Left hindlimb (tissue), 1 donor: ENCODE measurements around the gene ATXN10.
A peak's percentile ranks its signal among the peaks of the same experiment; 100 is the strongest.
"Not testable (repeated sequence)": the region's sequence is repeated elsewhere in the genome, so short reads cannot be mapped to it uniquely, and the experiment has no call there.

Experiments
- DNase-seq: peaks from one replicate; pipeline ENCODE4 v3.0.0-alpha.2; 2018

Gene ATXN10

DNA sequence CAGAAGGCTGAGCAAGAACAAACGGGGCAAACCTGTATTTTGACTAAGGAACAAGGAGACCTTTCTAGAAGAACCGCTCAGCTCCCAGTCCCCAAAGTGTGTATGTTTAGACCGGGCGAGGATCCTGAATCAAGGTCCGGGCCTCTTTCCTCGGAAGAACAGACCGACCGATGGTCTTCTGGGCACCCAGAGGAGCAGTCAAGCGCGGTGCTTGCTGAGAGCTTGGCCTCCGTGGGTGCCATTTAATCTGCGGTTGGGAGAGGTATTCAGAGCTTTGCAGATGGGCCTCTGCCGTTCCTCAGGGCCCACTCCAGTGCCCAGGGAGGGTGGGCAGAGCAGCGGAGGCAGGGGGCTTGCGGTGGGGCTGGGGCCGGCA lies 26.5 kb upstream of the ATXN10 start:
- DNase-seq, result no peak

DNA sequence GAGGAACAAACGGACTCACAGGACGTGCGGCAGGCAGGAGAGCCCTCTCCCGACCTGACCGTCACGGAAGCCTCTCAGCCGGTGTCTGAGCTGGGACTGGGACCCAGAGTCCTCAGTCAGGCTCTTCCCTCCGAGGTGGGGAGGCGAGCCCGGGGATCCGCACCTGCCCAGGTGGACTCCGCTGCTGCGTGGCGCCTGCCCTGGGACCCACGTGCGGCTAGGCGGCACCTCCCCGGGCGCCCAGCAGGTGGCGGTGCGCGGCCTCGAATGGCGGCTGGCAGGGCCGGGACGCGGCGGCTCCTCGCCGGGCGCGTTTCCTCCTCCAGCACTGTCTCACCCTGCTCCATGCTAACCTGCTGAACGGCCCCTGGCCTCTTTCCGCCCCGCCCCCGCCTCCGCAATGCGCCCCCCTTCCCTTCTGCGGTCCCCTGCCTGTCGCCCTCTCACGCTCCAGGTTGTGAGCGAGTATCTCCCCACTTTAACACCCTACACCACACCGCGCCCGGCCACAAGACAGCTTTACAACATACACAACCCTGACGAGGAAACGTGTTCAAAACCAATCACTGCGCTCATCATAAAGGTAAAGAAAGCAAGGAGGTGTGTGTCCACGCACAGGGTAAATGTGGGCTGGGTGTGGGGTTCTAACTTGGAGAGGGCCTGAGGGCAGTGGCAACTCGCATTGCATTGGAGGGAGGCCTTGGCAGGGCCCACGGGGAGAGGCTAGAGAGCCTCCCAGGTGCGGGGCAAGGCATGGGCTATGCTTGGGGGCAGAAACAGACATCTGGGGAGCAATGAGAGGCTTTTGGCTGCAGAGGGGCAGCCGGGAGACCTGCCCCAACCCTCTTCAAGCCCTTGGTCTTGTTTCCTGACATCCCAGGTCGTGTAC lies 25.9 kb upstream of the ATXN10 start:
- DNase-seq, result peak; percentile 64

DNA sequence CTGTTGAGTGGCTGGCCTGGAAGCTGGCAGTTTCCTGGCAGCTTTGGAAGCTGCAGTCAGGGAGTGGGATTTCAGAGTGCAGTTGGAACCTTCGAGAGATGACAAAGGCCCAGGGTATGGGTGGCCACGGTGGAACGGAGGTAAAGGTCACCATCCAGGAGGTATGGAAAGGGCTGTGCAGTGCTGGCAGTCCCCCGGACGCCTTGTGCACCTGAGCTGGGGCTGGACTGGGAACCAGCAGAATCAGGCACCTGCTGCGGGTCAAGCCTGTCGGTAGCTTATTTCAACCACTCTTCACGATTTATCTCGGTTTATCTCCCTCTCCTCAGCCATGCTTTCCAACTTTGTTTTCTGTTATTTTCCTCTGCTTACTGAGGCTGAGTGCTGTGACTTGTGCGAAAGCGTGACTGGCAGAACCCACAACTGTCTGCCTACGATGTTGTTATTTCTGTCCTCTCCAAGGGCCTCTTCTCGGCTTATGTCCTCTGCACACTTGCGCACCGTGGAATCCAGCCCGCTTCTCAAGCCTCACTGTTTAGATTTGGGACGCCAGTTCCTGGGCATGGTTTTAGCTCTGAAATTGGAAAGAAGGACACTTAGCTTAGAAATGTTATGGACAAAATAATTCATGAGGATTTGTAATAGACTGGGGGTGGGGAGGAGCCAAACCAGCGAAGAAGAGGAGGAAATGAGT lies 24.0 kb upstream of the ATXN10 start:
- no peak for DNase-seq

DNA sequence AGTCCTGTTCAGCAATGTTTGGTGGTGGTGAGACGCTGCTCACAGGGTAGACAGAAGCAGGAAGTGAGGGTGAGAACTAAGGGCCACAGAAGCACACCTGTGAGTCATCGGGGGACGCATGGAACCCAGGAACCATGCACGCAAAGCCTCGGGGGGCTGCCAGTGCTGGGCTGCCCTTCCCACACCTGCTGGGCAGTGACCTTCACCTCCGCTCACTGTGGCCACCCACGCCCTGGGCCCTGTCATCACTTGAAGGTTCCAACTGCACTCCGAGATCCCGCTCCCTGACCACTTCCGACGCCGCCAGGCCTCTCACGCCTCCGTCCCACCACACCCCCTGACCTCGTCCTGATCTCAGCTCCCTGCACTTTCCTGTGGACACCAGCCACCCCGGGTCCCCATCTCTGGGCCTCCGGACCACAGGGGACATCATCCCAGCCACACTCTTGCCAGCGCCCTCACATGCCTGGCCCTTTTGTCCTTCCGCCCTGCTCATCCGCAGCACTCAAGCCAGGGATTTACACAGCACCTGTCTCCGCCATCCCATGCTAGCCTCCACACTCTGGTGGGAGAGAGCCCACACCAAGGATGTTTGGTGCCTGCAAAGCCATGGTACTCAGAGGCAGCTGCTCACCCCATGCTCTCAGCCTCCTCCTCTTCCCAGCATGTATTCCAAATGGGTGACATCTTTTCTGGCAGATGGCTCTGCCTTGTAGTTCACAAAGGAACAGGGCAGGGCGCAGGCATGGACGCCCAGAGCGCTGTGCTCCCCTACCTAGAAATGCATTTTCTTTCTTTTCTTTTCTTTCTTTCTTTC lies 23.1 kb upstream of the ATXN10 start:
- no peak for DNase-seq

DNA sequence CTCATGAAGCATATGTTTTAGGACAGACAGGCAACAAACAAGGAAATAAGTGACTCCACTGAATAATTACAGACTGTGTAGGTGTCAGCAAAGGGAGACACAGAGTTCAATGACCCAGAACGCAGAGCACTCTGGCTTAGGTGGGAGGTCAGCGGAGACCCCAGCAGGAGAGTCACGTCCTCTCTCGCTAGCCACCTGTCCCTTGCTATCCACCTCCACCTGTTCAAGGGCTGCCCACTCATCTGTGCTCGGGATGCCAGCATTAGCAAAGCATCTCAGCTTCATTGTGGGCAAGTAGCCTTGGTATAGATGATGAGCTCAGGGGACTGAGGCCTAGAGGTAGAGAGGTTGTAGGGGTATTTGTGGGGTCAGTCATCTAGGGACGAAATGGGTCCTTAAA lies 21.8 kb upstream of the ATXN10 start:
- DNase-seq, result no peak

DNA sequence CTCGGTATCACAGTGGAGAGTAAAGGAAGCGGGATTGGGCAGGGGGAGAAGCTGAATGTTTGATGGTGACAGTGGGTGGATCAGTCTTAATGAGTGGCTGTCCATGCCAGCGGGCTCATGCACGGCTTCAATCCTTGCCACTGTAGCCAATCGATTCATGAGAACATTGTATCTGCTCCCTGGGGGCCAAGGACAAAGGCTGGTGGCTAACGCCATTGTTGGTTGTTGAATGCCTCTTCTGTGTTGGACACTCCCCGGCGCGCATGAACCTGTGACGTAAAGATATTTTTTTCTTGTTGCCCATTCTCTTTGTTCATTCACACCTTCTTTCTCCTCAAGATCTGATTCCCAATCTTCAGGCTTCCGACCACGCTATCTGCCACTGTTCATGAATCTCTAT lies 20.9 kb upstream of the ATXN10 start:
- no peak for DNase-seq

DNA sequence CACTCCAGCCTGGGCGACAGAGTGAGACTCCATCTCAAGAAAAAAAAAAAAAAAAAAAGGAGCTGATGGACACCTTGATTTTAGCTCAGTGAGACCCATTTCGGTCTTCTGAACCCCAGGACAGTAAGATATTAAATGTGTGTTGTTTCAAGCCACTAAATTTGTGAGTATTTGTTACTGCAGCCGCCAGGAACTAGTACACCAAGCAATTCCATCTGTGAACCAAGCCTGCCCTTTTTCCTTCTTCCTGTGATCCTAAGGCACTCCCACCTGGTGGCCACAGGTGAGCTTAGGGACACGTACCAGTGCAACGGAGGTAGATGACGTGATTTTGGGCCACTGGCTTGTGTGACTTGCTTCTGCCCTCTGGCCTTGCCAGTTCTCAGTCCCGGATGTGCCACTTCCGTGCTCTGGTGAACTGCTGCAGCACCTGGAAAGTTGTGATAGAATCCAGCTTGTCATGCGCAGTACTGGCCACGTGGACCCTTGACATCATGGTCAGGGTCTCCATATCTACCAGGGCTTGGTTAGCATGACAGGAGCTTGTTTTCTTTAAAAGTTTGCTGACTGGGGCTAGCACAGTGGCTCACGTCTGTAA lies 19.6 kb upstream of the ATXN10 start:
- no peak for DNase-seq

DNA sequence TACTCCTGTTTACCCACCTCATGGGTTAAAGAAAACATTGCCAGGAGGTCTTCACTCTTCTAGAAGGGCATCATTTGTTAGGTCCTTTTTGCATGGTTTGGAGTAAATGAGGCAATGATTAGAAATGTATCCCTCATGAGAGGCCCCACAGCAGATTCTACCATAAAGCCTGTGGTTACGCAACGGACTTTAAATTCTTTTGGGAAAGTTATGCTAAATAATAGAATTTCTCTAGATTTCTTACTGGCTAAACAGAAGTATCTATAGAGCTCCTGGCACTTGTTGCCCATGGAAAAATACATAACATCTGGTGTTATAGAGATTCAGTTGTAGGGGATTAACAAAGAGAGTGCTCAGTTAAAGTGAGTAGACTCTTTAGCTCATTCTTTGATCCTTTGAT lies 15.1 kb upstream of the ATXN10 start:
- no peak for DNase-seq

DNA sequence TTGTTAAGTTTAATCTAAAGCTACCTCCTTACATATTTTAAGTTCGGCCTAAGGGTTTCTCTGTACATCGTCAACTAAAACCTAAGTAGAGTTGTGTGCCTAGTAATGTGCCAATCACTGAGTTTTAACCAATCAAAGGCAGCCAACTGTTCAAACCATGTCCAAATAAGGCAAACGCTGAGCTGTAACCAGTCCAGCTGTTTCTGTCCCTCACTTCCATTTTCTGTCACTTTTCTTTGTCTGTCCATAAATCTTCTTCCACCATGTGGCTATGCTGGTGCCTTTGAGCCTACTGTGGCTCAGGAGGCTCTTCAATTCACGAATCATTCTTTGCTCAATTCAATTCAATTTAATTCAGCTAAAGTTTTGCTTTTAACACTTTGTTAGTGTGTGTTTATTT lies 13.9 kb upstream of the ATXN10 start:
- DNase-seq, result no peak

DNA sequence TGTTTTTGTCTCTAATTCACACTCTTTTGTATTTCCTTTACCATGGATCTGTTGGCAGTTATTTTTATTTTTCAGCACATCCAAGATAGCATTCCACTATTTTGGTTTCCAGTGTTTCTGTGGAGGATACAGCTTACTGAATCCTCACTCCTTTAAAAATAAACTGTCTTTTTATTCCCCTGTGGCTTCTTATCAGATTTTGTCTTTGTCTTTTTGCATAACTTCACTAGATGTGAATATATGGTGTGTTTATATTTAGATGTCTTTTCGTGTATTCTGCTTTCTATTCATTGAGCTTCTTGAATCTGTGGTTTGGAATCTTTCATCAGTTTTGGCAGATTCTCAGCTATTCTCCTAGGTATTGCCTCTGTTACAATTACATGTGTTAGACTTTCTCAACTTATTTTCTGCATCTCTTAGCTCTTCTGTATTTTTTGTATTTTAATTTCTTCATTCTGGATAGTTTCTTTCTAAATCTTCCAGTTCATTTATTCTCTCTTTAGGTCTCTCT lies 7.4 kb upstream of the ATXN10 start:
- DNase-seq, result no peak

DNA sequence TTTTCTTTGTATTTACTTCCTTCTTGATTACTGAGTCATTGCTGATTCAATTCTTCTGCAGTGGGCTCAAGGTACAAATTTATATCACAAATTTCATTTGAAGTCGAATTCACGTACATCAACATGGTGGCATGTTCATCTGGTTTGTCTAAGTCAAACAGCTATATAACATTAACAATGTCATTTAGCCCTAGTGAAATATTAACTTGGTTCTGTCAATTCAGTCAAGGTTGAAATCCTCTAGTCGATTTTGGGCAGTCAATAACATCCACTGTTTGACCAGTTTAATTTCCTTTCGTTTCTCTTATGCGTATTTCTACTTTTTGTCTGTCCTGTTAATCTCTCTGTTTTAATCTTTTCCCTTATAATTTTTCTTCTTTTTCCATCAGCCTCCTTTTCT lies 4.1 kb upstream of the ATXN10 start:
- DNase-seq, result no peak

DNA sequence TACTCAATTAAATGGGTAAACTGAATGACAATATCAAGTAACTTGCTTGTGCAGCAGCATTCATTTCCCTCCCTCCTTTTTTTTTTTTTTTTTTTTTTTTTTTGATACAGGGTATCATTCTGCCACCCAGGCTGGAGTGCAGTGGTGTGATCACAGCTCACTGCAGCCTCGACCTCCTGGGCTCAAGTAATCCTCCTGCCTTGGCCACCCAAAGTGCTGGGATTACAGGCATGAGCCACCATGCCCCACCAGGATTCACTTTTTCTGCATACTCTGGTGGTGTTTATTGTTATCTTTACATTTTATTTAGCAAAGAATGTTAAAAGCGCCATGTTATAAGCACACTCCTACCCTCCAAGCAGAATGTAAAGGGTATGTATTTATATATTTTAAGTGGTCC lies 1.3 kb upstream of the ATXN10 start:
- DNase-seq, result not testable (repeated sequence)

DNA sequence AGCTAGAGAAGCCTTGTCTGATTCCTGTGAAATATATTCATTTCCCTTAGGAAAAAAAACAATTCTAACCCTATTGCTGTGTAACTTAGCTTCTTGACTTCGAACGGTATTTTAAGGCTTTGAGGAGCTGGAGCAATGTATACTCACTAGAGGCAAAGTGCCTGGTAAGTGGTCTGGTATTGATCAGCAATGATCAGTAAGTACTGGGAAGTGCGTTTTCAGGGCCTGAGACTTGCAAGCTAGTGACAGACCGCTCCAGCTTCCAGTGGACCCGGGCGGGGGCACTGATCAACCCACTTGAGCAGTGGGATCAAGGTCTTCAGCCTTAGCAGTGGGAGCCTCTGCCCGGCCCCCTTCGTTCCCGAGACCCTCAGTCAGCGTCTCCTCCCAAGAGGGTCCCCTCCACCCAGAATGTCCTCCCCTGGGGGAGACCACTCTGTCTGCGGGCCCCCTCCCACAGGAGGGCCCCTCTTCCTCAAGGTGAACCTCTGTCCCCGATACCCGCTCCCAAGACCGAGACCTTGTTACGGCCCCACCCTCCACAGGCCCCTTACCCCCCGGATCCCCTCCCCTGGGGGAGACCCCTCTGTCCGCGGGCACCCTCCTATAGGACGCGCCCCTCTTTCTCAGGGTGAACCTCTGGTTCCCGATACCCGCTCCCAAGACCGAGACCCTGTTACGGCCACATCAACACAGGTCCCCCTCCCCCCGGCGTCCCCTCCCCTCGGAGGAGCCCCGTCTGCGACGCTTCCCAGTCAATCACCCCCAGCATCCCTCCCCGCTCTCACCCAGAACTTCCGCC lies 452 bp upstream of the ATXN10 start:
- DNase-seq, result no peak

DNA sequence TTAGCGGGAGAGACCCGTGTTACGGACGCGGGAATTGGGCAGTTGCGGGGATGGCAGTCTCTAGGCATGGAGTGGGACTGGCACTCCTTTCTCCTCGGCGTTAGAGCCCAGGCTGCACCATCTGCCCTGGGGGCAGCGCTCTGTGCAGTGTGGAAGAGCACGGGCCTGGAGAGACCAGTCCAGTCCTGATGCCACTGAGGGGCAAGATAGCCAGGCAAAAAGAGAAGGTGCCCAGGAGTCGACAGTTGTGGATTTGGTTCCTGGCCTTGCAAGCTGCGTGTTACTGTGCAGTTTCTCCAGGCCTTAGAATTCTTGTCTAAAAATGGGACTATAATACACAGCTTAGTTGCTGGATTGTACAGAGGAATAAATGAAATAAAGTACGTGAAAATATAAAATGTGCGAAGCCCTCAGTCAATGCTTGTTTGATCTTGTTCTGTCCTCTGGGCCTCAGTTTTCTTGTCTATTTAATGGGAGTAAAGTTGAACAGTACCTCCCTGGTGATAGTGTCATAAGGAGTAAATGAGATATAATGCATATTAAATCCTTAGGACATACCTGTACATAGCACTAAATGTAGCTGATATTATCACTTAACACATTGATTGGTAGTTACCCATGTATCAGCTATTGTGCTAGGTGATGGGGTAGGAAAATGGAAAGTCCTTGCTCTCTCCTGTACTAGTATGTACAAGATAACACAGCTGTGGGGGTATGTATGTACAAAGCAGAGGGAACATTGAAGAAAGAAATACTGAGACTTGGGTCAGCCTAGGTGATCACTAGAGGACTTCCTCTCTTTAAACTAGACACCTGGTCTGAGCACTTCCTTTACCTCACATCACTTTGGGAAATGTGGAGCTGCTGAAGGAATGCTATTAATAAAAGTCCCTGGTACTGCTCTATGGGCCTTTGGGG lies 1.2 kb downstream of the ATXN10 start:
- DNase-seq, result no peak

DNA sequence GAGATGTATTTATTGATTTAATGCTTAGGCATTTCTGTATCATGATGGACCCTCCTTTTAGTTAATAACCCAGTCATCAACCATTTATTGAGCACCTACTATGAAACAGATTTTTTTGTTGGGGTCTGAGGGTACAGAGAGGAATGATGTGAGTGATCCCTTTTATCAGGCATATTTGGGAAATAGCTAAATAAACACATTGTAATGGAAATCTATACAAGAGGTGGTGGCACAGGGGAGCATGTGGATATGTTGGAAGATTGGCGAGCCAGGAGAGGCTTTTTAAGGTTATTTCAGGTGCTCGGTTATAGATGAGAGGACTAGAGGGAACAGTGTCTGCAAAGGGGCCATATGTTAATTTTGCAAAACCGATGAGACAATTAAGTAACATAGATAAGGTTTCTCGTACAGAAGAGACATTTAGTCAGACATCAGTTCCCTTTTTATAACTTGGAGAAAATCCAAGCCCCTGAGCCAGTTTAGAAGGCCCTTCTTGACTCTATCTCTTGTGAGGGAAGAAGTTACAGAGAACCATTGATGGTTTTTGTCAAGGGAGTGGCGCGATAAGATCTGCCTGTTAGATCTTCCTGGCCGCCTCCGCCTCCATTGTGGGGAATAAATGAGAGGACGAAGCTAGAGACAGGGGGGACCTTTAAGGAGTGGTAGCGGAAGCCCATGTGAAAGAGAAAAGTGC lies 2.0 kb downstream of the ATXN10 start:
- no peak for DNase-seq

DNA sequence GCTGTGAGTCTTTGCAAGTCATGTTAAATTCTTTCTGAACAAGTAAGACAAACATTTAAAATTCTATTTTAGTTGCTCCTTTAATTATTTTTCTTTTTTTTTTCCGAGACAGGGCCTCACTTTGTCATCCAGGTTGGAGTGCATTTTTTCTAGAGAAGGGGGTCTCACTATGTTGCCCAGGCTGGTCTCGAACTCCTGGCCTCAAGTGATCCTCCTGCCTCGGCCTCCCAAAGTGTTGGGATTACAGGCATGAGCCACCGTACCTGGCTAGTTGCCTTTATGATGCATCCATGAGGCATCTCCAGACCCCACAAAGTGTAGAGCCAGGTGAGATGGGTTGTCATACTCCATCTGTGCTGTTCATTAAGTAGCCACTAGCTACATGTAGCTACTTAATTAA lies 4.4 kb downstream of the ATXN10 start:
- DNase-seq, result no peak

DNA sequence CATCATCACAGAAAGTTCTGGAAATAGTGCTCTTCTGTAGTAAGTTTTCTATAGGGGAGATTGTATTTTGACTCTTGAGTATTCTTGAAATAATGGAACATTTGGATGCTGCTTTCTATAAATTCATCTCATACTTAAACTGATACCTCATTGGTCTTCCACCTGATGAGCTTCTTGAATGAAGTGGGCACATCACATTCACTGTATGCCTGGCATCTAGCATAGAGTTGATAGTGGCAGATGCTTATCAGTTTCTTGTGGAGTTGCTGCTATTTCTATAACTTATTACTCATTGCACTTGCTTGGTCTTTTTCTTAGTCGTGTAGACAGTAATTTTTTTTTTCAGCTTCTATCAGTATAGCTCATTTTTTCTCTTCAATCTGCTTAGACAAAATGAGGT lies 5.4 kb downstream of the ATXN10 start:
- no peak for DNase-seq

DNA sequence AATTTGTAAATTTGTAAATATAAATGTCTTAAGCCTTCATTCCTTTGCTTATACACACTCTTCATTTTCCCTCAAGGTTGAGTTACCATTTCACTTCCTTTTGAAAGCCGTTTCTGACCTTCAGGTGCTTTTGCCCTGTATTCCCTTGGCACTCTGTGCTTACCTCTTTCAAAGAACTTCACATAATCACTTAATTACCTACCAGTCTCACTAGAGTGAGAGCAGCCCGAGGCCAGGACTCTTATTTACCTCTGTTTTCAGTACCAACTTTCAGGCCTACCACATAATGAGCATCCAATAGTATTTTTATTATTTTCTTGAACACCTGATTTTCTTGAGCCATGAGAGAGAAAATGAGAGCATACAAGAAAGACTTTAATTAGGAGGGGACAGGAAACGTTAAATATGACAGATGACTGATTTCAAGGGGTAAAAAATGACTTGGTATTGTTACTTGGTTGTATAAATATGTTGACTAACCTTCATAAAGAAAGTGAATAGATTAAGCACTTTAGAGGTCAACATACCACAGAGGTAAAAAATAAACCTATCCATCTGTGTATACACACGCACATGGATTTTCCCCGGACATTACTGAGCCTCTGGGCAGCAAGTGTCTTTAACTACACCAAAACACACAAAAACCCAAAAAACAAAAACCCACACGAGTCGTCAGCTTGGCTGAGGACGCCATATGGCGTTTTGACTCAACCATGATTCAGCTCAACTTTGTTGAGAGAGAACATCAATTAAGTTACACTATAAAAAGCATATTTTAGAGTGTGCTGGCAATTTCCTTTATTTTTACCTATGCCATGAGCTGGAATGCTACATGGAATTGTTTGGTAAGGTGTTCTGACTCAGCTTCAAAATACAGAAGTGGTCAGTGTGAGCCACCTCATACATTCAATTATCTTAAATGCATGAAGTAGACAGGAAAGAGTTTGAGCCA lies 7.6 kb downstream of the ATXN10 start:
- DNase-seq, result no peak
